Fibroblast of lung (primary cell): ENCODE measurements around the gene MRPL39. TPM values are rescaled to one million over a fixed set of nuclear protein-coding genes. Genes with fewer than 3 reads are reported as not detected.

ENCODE experiments used
- DNase-seq, 2 donors: peaks; one replicate each; pipeline versions ENCODE4 v3.0.0 to v3.0.0-alpha.2; 2010; ENCODE audit warnings: low read depth in 2 of 2
- H2AFZ ChIP-seq: 2 replicates; pipeline ENCODE4 v1.5.1; 2012; ENCODE audit warnings: low read length, control low read depth, inconsistent platforms
- H3K27ac ChIP-seq: 2 replicates; pipeline ENCODE4 v1.5.1; 2011; ENCODE audit warnings: low read length, control low read depth; ENCODE audit not compliant: insufficient read depth
- H3K27me3 ChIP-seq: 2 replicates; pipeline ENCODE4 v1.5.1; 2011; ENCODE audit warnings: mild to moderate bottlenecking, low read length; ENCODE audit not compliant: control insufficient read depth, insufficient read depth
- H3K36me3 ChIP-seq: 2 replicates; pipeline ENCODE4 v1.5.1; 2011; ENCODE audit warnings: low read length; ENCODE audit not compliant: control insufficient read depth, insufficient read depth
- H3K4me1 ChIP-seq: 2 replicates; pipeline ENCODE4 v1.5.1; 2011; ENCODE audit warnings: low read length; ENCODE audit not compliant: control insufficient read depth, insufficient read depth; ENCODE audit errors: extremely low read depth
- H3K4me2 ChIP-seq: 2 replicates; pipeline ENCODE4 v1.5.1; 2011; ENCODE audit warnings: low read length, control low read depth; ENCODE audit not compliant: insufficient read depth; ENCODE audit errors: extremely low read depth
- H3K4me3 ChIP-seq, 4 experiments: fragments of 200-600 bp in 1 of 4; sonication (generic) in 1 of 4; replicated peaks in 1 of 4; 2 replicates each; pipeline ENCODE4 v1.5.1; 2011 to 2016; ENCODE audit warnings: low read length in 4 of 4, low read depth in 3 of 4, mild to moderate bottlenecking in 3 of 4, control low read depth in 2 of 4, inconsistent platforms in 1 of 4, mixed read lengths in 1 of 4; ENCODE audit not compliant: insufficient read depth in 1 of 4; ENCODE audit errors: control extremely low read depth in 1 of 4
- H3K79me2 ChIP-seq: 2 replicates; pipeline ENCODE4 v1.5.1; 2012; ENCODE audit warnings: mild to moderate bottlenecking, low read length, inconsistent platforms; ENCODE audit not compliant: control insufficient read depth, insufficient read depth
- H3K9ac ChIP-seq: 2 replicates; pipeline ENCODE4 v1.5.1; 2011; ENCODE audit warnings: mild to moderate bottlenecking, low read length, control low read depth; ENCODE audit not compliant: insufficient read depth
- H3K9me3 ChIP-seq: 2 replicates; pipeline ENCODE4 v1.5.1; 2012; ENCODE audit warnings: low read depth, low read length; ENCODE audit not compliant: control insufficient read depth, insufficient read depth
- H4K20me1 ChIP-seq: 2 replicates; pipeline ENCODE4 v1.5.1; 2011; ENCODE audit warnings: low read length; ENCODE audit not compliant: control insufficient read depth, insufficient read depth; ENCODE audit errors: extremely low read depth
- CTCF ChIP-seq, 2 donors: IDR thresholded peaks in 1 of 2; conservative IDR thresholded peaks in 1 of 2; 1 replicate in 1 of 2; 2 replicates in 1 of 2; pipeline ENCODE4 v1.5.1; 2011 to 2012; ENCODE audit warnings: low read length in 2 of 2, control low read depth in 1 of 2, inconsistent platforms in 1 of 2, low read depth in 1 of 2, mild to moderate bottlenecking in 1 of 2
- EZH2 ChIP-seq: IDR thresholded peaks from 2 replicates; pipeline ENCODE4 v1.5.1; 2012; ENCODE audit warnings: low read length, control low read depth, mild to moderate bottlenecking; ENCODE audit errors: missing control alignments
- polyA plus RNA-seq, 2 donors: library from polyadenylated mRNA; depleted of rRNA in 1 of 2; stranded (reverse) in 1 of 2; unstranded in 1 of 2; fragments of >200 nt; gene quantifications; 2 replicates each; pipeline ENCODE4 v1.2.1, GENCODE V29; 2011 to 2012; ENCODE audit warnings: missing spikeins in 1 of 2
- total RNA-seq: library from RNA; depleted of rRNA; stranded (reverse); fragments of >200 nt; gene quantifications from 2 replicates; pipeline ENCODE4 v1.2.1, GENCODE V29; 2014

Gene MRPL39
- total and polyA plus RNA-seq, 2 donors (not counting 1 experiment from before 2014, with no cell fraction given): 30.5 to 34.5 TPM

- Histone ChIP-seq H2AFZ (no peak overlapping the region), H3K4me2 (no peak overlapping the region), H3K79me2 (no peaks in the 10 kb centered on the region), H4K20me1 (no peaks in the 10 kb centered on the region), H3K9me3 (no peaks in the 10 kb centered on the region), H3K4me1 (no peaks in the 10 kb centered on the region), H3K4me3 (no peak overlapping the region), H3K36me3 (no peaks in the 10 kb centered on the region), H3K27ac (no peak overlapping the region), H3K27me3 (no peaks in the 10 kb centered on the region), H3K9ac (no peak overlapping the region)
- peak in 1 of 2 donors; percentile 45 for DNase-seq
- TF ChIP-seq CTCF (conservative IDR thresholded peaks at IDR 0.05 in 1 of 2, IDR thresholded peaks at IDR 0.05 in 1 of 2; ENCODE audit: low read depth in 1 of 2, low read length in 2 of 2) (no peak), EZH2 (no peak)
These were observed 29.0 kb downstream of the MRPL39 start for GRCh38 chr21:25578056-25578961.

GRCh38 chr21:25577424-25578055 lies 29.7 kb downstream of the MRPL39 start:
- Histone ChIP-seq H3K79me2 (no peaks in the 10 kb centered on the region), H2AFZ (no peak overlapping the region), H3K4me2 (no peak overlapping the region), H3K4me3 (no peak overlapping the region), H3K27ac (no peak overlapping the region), H3K9ac (no peak overlapping the region), H3K4me1 (no peaks in the 10 kb centered on the region), H4K20me1 (no peaks in the 10 kb centered on the region), H3K36me3 (no peaks in the 10 kb centered on the region), H3K9me3 (no peaks in the 10 kb centered on the region), H3K27me3 (no peaks in the 10 kb centered on the region)
- TF ChIP-seq CTCF (conservative IDR thresholded peaks at IDR 0.05 in 1 of 2, IDR thresholded peaks at IDR 0.05 in 1 of 2; ENCODE audit: low read depth in 1 of 2, low read length in 2 of 2) (no peak), EZH2 (no peak)
- no peak for DNase-seq

GRCh38 chr21:25573409-25574206 lies 33.7 kb downstream of the MRPL39 start:
- Histone ChIP-seq H4K20me1 (no peaks in the 10 kb centered on the region), H3K79me2 (peaks cover 10% of the 10 kb centered on the region), H3K27me3 (no peaks in the 10 kb centered on the region), H3K4me1 (no peaks in the 10 kb centered on the region), H3K36me3 (no peaks in the 10 kb centered on the region), H3K9ac (no peak overlapping the region), H3K27ac (peak overlapping the region; percentile 50), H3K4me2 (peak overlapping the region; percentile 53), H3K4me3 (peak overlapping the region in 1 of 4 experiments; percentile 1), H3K9me3 (no peaks in the 10 kb centered on the region), H2AFZ (no peak overlapping the region)
- peak; percentile 82 to 98 for DNase-seq
- no peak for TF ChIP-seq CTCF (conservative IDR thresholded peaks at IDR 0.05 in 1 of 2, IDR thresholded peaks at IDR 0.05 in 1 of 2; ENCODE audit: low read depth in 1 of 2, low read length in 2 of 2)
- TF ChIP-seq EZH2: no peak
